Umbilical cord (tissue), 2 donors: ENCODE measurements around the gene IKBKG. TPM values are rescaled to one million over a fixed set of nuclear protein-coding genes. Genes with fewer than 3 reads are reported as not detected.
"Not testable (repeated sequence)": the region's sequence is repeated elsewhere in the genome, so short reads cannot be mapped to it uniquely, and the experiment has no call there.

Source experiments
- DNase-seq: peaks from one replicate; pipeline ENCODE4 v3.0.0-alpha.2; 2015; ENCODE audit warnings: low spot score
- total RNA-seq: library from RNA; depleted of rRNA; stranded (reverse); fragments of >200 nt; gene quantifications from one replicate; pipeline ENCODE4 v1.2.3, GENCODE V29; 2014; ENCODE audit warnings: low replicate concordance; ENCODE audit not compliant: insufficient read depth

The IKBKG gene, protein sequence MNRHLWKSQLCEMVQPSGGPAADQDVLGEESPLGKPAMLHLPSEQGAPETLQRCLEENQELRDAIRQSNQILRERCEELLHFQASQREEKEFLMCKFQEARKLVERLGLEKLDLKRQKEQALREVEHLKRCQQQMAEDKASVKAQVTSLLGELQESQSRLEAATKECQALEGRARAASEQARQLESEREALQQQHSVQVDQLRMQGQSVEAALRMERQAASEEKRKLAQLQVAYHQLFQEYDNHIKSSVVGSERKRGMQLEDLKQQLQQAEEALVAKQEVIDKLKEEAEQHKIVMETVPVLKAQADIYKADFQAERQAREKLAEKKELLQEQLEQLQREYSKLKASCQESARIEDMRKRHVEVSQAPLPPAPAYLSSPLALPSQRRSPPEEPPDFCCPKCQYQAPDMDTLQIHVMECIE
- 4.8 TPM for total RNA-seq

DNA sequence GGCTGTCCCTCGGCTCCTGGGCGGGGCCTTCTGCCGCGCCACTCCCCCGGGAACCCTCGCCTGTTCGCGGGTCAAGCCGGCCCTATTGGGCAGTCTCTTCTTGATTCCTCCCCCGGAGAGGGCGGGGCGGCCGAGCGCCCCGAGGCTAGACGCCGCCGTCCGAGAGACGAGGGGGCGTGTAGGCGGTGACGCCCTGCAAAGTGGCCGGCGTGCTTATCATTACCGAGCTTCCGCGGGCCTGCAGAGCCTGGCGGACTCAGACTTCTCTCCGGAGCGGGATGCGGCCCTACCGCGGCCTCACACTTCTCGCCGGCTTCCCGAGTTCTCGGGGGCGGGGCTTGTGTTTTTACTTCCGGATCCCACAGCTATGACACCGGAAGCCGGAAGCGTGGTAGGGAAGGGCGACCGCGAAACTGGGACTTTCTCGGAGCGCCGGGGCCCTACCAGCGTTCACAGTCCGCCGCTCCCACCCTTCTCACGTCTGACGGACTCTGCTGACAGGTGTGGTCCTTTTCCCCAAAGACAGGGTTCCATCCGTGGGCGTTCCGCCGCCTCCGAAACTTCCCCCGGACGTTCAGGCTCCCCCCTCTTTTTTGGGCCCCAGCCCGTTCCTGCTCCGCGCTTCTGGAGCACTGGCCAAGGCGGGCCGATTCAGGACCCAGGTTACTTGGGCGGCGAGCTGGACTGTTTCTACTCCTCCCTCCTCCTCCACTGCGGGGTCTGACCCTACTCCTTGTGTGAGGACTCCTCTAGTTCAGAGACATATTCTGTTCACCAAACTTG is at the start of gene IKBKG:
TSS of gene IKBKG (plus strand) at position 376 of the 783 bp plus-strand sequence. CDS start 4,383 bp downstream, outside the sequence.
- peak; percentile 94 for DNase-seq

- not testable (repeated sequence) for DNase-seq
Measured at GRCh38 chrX:154501423-154501822, 46.0 kb upstream of the IKBKG start.

GRCh38 chrX:154502098-154502497 is 45.3 kb upstream of the IKBKG start:
- no peak for DNase-seq

- no peak for DNase-seq
Measured at GRCh38 chrX:154502989-154503388, 44.4 kb upstream of the IKBKG start.

GRCh38 chrX:154505734-154506133 is 41.7 kb upstream of the IKBKG start:
- no peak for DNase-seq

GRCh38 chrX:154506483-154507332 is 40.7 kb upstream of the IKBKG start:
- DNase-seq: no peak

DNA sequence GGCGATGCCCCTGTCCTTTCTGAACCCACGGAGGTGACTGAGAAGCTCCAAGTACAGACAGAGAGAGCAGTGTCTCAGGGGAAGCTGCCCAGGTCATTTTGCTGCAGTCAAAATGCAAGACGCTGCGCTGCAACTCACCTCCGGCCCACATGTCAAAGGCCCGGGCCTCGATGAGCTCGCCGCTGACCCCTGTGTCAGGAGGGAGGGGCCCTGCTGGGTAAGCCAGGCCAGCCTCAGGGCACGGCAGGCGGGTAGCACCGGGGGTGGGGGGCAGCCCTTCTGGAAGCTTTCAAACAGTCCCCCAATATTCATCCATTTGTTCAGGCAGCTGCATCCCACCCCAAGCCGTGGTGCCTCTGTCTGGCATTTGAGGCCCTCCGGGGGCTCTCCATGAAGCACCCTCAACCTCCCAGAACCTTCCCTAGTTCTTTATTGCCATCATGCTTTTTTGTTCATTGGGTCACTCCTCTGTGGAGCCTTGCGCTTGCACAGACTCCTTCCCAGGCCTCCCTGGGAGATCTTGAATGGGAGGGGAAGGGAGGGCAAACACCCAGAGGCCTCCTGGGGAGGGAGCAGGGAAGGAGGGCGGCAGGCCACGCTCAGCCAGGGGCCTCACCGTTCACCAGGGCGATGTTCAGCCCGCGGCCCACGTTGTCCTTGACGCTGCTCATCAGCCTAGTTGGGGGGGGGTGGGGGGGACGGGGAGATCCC is 39.6 kb upstream of the IKBKG start:
- DNase-seq: no peak

DNA sequence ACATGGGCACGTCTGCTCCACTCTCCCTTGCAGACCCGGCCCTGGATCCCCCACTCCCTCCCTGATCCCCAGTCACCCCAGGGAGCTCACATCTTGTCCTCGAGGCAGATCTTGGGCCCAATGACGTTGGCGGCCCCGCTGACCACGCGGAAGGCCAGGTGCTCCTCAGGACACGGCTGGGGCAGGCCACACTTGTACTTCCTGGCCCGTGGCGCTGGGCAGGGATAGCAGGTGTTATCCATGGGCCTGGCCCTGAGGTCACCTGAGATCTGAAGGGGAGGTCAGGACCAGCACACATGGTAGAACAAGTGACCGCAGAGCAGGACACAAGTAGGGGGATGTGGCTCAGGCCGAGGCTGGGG is 39.1 kb upstream of the IKBKG start:
- DNase-seq: no peak

GRCh38 chrX:154509455-154509854 is 38.0 kb upstream of the IKBKG start:
- DNase-seq: no peak

DNA sequence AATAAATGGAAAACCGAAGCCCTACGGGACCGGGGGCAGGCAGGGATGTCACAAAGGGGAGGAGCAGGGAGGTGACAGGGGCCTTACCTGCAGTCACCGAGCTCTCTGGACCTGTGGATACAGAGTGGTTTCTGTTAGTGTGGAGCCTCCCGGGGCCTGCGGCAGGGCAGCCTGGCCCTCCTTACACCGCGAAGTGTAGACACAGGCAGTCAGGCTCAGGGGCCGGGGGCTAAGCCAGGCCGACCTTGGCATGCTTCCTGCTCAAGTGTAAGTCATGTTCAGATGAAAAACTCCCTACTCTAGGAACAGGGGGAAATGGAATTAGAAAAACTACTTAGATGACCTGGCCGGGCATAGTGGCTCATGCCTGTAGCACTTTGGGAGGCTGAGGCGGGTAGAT is 35.7 kb upstream of the IKBKG start:
- DNase-seq: no peak

GRCh38 chrX:154512879-154513553 is 34.4 kb upstream of the IKBKG start:
- no peak for DNase-seq

DNA sequence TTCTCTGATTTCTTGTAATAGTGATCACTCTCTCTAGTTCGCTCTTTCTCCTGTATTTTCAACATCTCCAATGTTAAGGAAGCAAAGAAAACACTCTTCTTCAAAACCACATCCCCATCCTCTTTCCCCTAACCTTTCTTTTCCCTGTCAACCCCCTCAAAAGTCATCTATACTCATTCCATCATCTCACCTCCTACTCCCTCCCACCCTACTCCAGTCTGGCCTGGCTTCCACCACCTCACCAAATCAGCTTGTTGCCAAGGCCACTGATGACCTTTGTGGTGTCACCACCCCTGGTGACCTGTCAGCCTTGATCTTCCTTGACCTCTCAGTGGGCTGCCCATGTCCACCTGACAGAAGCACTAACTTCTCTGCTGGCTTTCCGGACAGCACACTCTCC is 33.7 kb upstream of the IKBKG start:
- no peak for DNase-seq

DNA sequence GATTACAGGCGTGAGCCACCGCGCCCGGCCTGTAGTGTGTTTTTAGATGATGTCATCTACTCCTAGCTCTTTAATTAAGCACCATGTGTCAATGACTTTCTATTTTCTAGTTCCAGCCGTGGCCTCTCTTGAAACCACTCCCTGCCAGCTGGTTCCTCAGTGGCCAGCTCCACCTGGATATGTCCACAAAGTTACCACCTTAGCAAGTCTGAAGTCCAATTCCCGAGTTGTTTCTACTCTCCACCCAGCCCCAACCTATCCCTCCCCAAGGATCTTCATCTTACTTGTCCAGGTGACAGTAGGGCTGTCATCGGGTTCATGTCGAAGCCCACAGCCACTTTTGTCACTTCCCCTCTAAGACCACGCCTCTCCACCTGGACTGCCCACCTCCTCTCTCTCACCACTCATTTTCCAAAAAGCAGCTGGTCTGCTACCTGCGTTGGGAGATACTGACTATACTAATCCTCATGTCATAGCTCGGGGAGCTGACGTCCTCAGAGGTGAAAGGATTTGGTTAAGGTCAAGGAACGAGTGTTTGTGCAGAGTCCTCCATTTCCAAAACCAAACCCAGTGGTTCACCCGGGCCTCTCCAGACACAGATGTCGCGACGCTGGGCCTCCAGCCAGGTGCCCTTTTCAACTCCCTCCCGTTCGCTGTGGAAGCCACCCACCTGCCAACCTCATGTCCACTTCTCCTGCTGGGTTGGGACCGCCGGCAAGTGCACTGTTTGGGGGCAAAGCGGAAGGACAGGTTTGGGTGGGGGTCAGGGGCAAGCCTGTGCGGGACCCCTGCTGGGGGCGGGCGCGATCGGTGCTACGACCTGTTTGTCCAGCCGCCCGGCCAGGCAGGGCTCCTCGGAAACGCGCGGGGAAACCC is 32.1 kb upstream of the IKBKG start:
- no peak for DNase-seq

DNA sequence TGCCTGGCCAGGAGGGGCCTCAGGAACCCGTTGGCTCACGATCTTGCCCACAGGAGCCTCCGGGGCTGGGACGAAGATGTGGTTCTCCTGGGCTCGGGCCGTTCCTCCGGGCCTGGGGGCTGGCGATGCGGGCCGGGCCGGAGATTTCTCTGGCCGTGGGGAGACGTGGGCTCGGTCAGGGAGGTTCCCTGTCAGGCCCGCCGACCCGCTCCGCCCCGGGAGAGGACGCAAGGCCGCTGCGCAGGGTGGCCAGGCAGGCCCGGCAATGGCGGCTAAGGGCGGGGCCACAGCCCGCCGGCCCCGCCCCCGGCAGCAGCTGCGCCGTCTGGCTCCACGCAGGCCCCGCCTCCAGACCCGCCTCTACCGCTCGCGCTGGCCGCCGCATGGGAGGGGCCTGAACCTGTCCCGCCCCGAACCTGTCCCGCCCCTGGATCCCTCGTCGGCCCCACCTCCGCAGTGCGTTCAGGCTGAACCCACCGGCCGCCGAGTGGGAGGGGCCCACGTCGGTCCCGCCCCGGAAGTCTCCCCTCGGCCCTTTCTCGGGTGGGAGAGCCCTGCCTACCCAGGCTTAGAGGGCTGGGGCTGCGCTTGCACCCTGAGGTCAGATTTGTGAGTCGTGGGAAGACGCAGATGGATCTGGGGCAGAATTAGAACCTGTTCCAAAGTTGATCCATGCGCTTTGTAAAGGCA is 31.3 kb upstream of the IKBKG start, which contains the start of gene FAM3A:
TSS of gene FAM3A (minus strand) at position 267 of the 690 bp plus-strand sequence. CDS start 460 bp downstream, outside the sequence.
- peak; percentile 94 for DNase-seq

DNA sequence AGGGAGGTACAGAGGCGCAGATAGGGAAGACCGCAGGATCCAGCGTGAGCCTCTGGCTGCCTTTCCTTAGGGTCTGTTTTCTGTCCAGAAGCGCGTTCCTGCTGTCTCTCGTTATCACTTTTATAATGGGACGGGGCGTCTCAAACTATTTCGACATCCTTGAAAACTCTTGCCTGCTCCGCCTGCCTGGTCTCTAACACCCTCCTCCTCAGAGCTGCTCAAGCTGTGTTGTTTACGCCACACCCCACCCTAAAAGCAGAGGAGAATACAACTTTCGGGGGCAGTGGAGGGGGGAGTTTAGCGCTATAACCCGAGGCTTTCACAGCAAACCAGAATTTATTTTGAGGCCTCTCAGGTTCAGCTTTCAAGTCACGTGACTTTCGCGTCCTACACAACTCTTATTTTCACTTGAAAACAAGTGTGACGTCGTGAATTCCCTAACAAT is 30.7 kb upstream of the IKBKG start:
- DNase-seq: no peak

GRCh38 chrX:154517101-154517781 is 30.2 kb upstream of the IKBKG start:
- DNase-seq: peak; percentile 27

DNA sequence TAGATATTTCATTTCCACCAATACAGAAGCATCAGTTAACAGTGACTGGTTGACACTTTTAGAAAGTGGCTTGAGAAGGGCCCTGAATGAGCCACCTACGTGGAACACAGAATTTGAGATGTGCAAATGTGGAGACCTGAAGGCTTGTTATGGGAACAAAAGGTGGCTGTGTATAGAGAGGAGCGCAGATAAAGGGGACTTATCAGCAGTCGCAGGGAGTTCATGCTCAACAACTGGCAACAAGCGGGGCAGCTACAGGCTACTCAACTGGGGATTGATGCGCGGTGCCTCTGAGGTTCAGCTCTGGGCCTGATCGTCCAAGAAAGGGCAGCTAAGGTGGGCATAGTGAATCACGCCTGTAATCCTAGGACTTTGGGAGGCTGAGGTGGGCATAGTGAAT is 28.0 kb upstream of the IKBKG start:
- DNase-seq: no peak
